Chondrocyte (in vitro differentiated cells): ENCODE measurements around the gene KRTAP10-10. TPM values are rescaled to one million over a fixed set of nuclear protein-coding genes. Genes with fewer than 3 reads are reported as not detected.

ENCODE experiments used
- DNase-seq: peaks from one replicate; pipeline ENCODE4 v3.0.0; 2021; ENCODE audit warnings: mixed read lengths, low spot score
- H3K27ac Mint-ChIP-seq: one replicate; pipeline ENCODE4 v1.8.0; 2021; ENCODE audit warnings: mild to moderate bottlenecking, moderate library complexity, mixed read lengths; ENCODE audit not compliant: unreplicated experiment
- H3K27me3 Mint-ChIP-seq: 2 replicates; pipeline ENCODE4 v1.8.0; 2021; ENCODE audit warnings: low read depth, mixed read lengths
- H3K36me3 Mint-ChIP-seq: 2 replicates; pipeline ENCODE4 v1.8.0; 2021; ENCODE audit warnings: low read depth, mixed read lengths
- H3K4me1 Mint-ChIP-seq: 2 replicates; pipeline ENCODE4 v1.8.0; 2021; ENCODE audit warnings: low read depth, mild to moderate bottlenecking, mixed read lengths
- H3K4me3 Mint-ChIP-seq: one replicate; pipeline ENCODE4 v1.8.0; 2021; ENCODE audit warnings: mild to moderate bottlenecking, moderate library complexity, mixed read lengths; ENCODE audit not compliant: unreplicated experiment
- H3K9me3 Mint-ChIP-seq: 2 replicates; pipeline ENCODE4 v1.8.0; 2021; ENCODE audit warnings: low read depth, mixed read lengths
- CTCF ChIP-seq: fragments of 200-600 bp; sonication (generic); IDR thresholded peaks from 2 replicates; pipeline ENCODE4 v1.5.0; 2021; ENCODE audit warnings: antibody characterized with exemption, mild to moderate bottlenecking, moderate library complexity
- total RNA-seq: library from RNA; stranded (reverse); gene quantifications from 3 replicates; pipeline ENCODE4 v1.2.1, GENCODE V29; 2021

Gene KRTAP10-10
- total RNA-seq, 1 donor from 2014 or later, result not detected

- DNase-seq, result no peak
- no peak for TF ChIP-seq CTCF
- H3K9me3 Mint-ChIP-seq, result peaks cover 7% of the 10 kb centered on the region
- H3K4me1 Mint-ChIP-seq, result peaks cover 6% of the 10 kb centered on the region
- peaks cover 63% of the 10 kb centered on the region for H3K27me3 Mint-ChIP-seq
- H3K27ac Mint-ChIP-seq, result no peak within 1 kb of the TSS
- H3K4me3 Mint-ChIP-seq, result no peak within 1 kb of the TSS
- no peaks in the 10 kb centered on the region for H3K36me3 Mint-ChIP-seq
These were observed 44.5 kb upstream of the KRTAP10-10 start, which contains the start of gene KRTAP10-6 for GRCh38 chr21:44592446-44593311. Gene KRTAP10-6, minus strand, starts transcription at chr21:44592505. Its CDS starts 21 bp downstream, at chr21:44592484.

- Mint-ChIP-seq H3K36me3 (peaks cover 2% of the 10 kb centered on the region), H3K27me3 (peaks cover 64% of the 10 kb centered on the region), H3K27ac (no peak overlapping the region), H3K9me3 (peaks cover 10% of the 10 kb centered on the region), H3K4me3 (no peak overlapping the region), H3K4me1 (peaks cover 6% of the 10 kb centered on the region)
- no peak for TF ChIP-seq CTCF
- DNase-seq, result no peak
These were observed 43.4 kb upstream of the KRTAP10-10 start for GRCh38 chr21:44593598-44594405.

- peaks cover 6% of the 10 kb centered on the region for H3K4me1 Mint-ChIP-seq
- H3K9me3 Mint-ChIP-seq, result peaks cover 10% of the 10 kb centered on the region
- H3K27ac Mint-ChIP-seq, result no peak overlapping the region
- no peak for DNase-seq
- TF ChIP-seq CTCF, result no peak
- H3K36me3 Mint-ChIP-seq, result peaks cover 3% of the 10 kb centered on the region
- peaks cover 62% of the 10 kb centered on the region for H3K27me3 Mint-ChIP-seq
- H3K4me3 Mint-ChIP-seq, result no peak overlapping the region
These were observed 42.7 kb upstream of the KRTAP10-10 start for GRCh38 chr21:44594406-44594916.

- no peak for DNase-seq
- no peak overlapping the region for H3K4me3 Mint-ChIP-seq
- peaks cover 3% of the 10 kb centered on the region for H3K36me3 Mint-ChIP-seq
- no peak for TF ChIP-seq CTCF
- H3K9me3 Mint-ChIP-seq, result peaks cover 10% of the 10 kb centered on the region
- H3K27me3 Mint-ChIP-seq, result peaks cover 63% of the 10 kb centered on the region
- peaks cover 6% of the 10 kb centered on the region for H3K4me1 Mint-ChIP-seq
- H3K27ac Mint-ChIP-seq, result no peak overlapping the region
These were observed 41.6 kb upstream of the KRTAP10-10 start for GRCh38 chr21:44595524-44595923.
